Measurements from ENCODE around the gene LRFN5.
"Not testable (repeated sequence)": the region's sequence is repeated elsewhere in the genome, so short reads cannot be mapped to it uniquely, and the experiment has no call there.

Gene LRFN5

GRCh38 chr14:41905394-41905964 lies 298.8 kb downstream of the LRFN5 start:
- DNase-seq: no peak

- DNase-seq: not testable (repeated sequence)
Observed at GRCh38 chr14:41911155-41911554, 304.5 kb downstream of the LRFN5 start.

- no peak for DNase-seq
Observed at GRCh38 chr14:41913398-41913797, 306.7 kb downstream of the LRFN5 start.

- no peak for DNase-seq
Observed at GRCh38 chr14:41915732-41916131, 309.1 kb downstream of the LRFN5 start.

GRCh38 chr14:41916313-41916712 lies 309.6 kb downstream of the LRFN5 start:
- no peak for DNase-seq

GRCh38 chr14:41925409-41925808 lies 318.7 kb downstream of the LRFN5 start:
- no peak for DNase-seq

GRCh38 chr14:41950428-41951151 lies 343.9 kb downstream of the LRFN5 start:
- no peak for DNase-seq

Data from MV-4-11 (cell line).